ENCODE data around the gene YBX3. TPM values are rescaled to one million over a fixed set of nuclear protein-coding genes. Genes with fewer than 3 reads are reported as not detected.

Gene YBX3
- total RNA-seq, 2 experiments from 2014 or later = 35.9 to 37.4 TPM

GRCh38 chr12:10667581-10667980 is 55.5 kb downstream of the YBX3 start:
- Mint-ChIP-seq H3K27me3 (peaks cover 7% of the 10 kb centered on the region), H3K36me3 (ENCODE audit: low read depth) (no peaks in the 10 kb centered on the region), H3K4me3 (peak overlapping the region; percentile 16), H3K9me3 (no peaks in the 10 kb centered on the region), H3K27ac (no peak overlapping the region), H3K4me1 (ENCODE audit: low read depth) (peaks cover 21% of the 10 kb centered on the region)
- H3K27me3 ChIP-seq (ENCODE audit: control insufficient read depth in 1 of 2, insufficient read depth in 2 of 2, low read length in 2 of 2) = no peaks in the 10 kb centered on the region
- ChIA-PET POLR2A (no interaction called here), CTCF (no interaction called here)
- peaks cover 4% of the 10 kb centered on the region for H3K4me1 ChIP-seq (ENCODE audit: insufficient read depth, low read length)
- no peak overlapping the region for H3K4me3 ChIP-seq (ENCODE audit: low read length)
- TF ChIP-seq, protein P1, sequence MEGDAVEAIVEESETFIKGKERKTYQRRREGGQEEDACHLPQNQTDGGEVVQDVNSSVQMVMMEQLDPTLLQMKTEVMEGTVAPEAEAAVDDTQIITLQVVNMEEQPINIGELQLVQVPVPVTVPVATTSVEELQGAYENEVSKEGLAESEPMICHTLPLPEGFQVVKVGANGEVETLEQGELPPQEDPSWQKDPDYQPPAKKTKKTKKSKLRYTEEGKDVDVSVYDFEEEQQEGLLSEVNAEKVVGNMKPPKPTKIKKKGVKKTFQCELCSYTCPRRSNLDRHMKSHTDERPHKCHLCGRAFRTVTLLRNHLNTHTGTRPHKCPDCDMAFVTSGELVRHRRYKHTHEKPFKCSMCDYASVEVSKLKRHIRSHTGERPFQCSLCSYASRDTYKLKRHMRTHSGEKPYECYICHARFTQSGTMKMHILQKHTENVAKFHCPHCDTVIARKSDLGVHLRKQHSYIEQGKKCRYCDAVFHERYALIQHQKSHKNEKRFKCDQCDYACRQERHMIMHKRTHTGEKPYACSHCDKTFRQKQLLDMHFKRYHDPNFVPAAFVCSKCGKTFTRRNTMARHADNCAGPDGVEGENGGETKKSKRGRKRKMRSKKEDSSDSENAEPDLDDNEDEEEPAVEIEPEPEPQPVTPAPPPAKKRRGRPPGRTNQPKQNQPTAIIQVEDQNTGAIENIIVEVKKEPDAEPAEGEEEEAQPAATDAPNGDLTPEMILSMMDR (IDR thresholded peaks at IDR 0.05) = no peak
- H3K27ac ChIP-seq (ENCODE audit: low read depth in 1 of 2, low read length in 2 of 2) = no peak overlapping the region
- DNase-seq (no peak), ATAC-seq (ENCODE audit: poor library complexity) (no peak)
- no peaks in the 10 kb centered on the region for H3K9me3 ChIP-seq (ENCODE audit: control insufficient read depth in 1 of 2, insufficient read depth in 1 of 2, low read length in 2 of 2)
- intact Hi-C loops (cut with DNase I, micrococcal nuclease) = no loop called here
- no peaks in the 10 kb centered on the region for H3K36me3 ChIP-seq (ENCODE audit: insufficient read depth, low read length)

GRCh38 chr12:10664499-10664898 is 58.6 kb downstream of the YBX3 start:
- no peak for ATAC-seq (ENCODE audit: poor library complexity)
- no peaks in the 10 kb centered on the region for H3K9me3 ChIP-seq (ENCODE audit: control insufficient read depth in 1 of 2, insufficient read depth in 1 of 2, low read length in 2 of 2)
- ChIA-PET POLR2A (no interaction called here), CTCF (no interaction called here)
- no peak overlapping the region for H3K4me3 Mint-ChIP-seq
- no peaks in the 10 kb centered on the region for H3K4me1 ChIP-seq (ENCODE audit: insufficient read depth, low read length)
- intact Hi-C loops (cut with DNase I, micrococcal nuclease) = no loop called here
- no peaks in the 10 kb centered on the region for H3K36me3 ChIP-seq (ENCODE audit: insufficient read depth, low read length)
- H3K27ac Mint-ChIP-seq = no peak overlapping the region
- DNase-seq = no peak
- H3K9me3 Mint-ChIP-seq = no peaks in the 10 kb centered on the region
- peaks cover 10% of the 10 kb centered on the region for H3K4me1 Mint-ChIP-seq (ENCODE audit: low read depth)
- H3K27me3 Mint-ChIP-seq = peaks cover 27% of the 10 kb centered on the region
- no peaks in the 10 kb centered on the region for H3K36me3 Mint-ChIP-seq (ENCODE audit: low read depth)
- TF ChIP-seq, protein P1 (IDR thresholded peaks at IDR 0.05) = no peak
- H3K27me3 ChIP-seq (ENCODE audit: control insufficient read depth in 1 of 2, insufficient read depth in 2 of 2, low read length in 2 of 2) = no peaks in the 10 kb centered on the region
- H3K27ac ChIP-seq (ENCODE audit: low read depth in 1 of 2, low read length in 2 of 2) = no peak overlapping the region
- H3K4me3 ChIP-seq (ENCODE audit: low read length) = no peak overlapping the region

GRCh38 chr12:10663869-10664268 is 59.3 kb downstream of the YBX3 start:
- CTCF ChIA-PET = no interaction called here
- Mint-ChIP-seq H3K27me3 (peaks cover 27% of the 10 kb centered on the region), H3K4me1 (ENCODE audit: low read depth) (peaks cover 10% of the 10 kb centered on the region), H3K36me3 (ENCODE audit: low read depth) (no peaks in the 10 kb centered on the region), H3K9me3 (no peaks in the 10 kb centered on the region), H3K4me3 (no peak overlapping the region), H3K27ac (no peak overlapping the region)
- no peak overlapping the region for H3K4me3 ChIP-seq (ENCODE audit: low read length)
- H3K27me3 ChIP-seq (ENCODE audit: control insufficient read depth in 1 of 2, insufficient read depth in 2 of 2, low read length in 2 of 2) = no peaks in the 10 kb centered on the region
- H3K36me3 ChIP-seq (ENCODE audit: insufficient read depth, low read length) = no peaks in the 10 kb centered on the region
- H3K27ac ChIP-seq (ENCODE audit: low read depth in 1 of 2, low read length in 2 of 2) = no peak overlapping the region
- POLR2A ChIA-PET = no interaction called here
- no peak for DNase-seq
- no peaks in the 10 kb centered on the region for H3K9me3 ChIP-seq (ENCODE audit: control insufficient read depth in 1 of 2, insufficient read depth in 1 of 2, low read length in 2 of 2)
- no peak for ATAC-seq (ENCODE audit: poor library complexity)
- H3K4me1 ChIP-seq (ENCODE audit: insufficient read depth, low read length) = no peaks in the 10 kb centered on the region
- intact Hi-C loops (cut with DNase I, micrococcal nuclease) = no loop called here
- TF ChIP-seq, protein P1 (IDR thresholded peaks at IDR 0.05) = no peak
